HepG2 (cell line): Measurements from ENCODE around the gene LYZL1. TPM values are rescaled to one million over a fixed set of nuclear protein-coding genes. Genes with fewer than 3 reads are reported as not detected.
A peak's percentile ranks its signal among the peaks of the same experiment; 100 is the strongest.

Source experiments
- ETV5 ChIP-seq: IDR thresholded peaks from 2 replicates; pipeline ENCODE4 v1.6.1; 2018; ENCODE audit warnings: missing biosample characterization, missing genetic modification reagents, inconsistent platforms, borderline replicate concordance
- FOXA1 ChIP-seq, 2 experiments: fragments of 450-650 bp in 1 of 2; sonication (generic) in 1 of 2; formaldehyde crosslinking in 1 of 2; IDR thresholded peaks; 2 replicates each; pipeline versions ENCODE4 v1.4.0 to v1.6.1; 2016 to 2020; ENCODE audit warnings: missing genetic modification reagents in 1 of 2
- HDAC2 ChIP-seq: sonication (generic); formaldehyde crosslinking; IDR thresholded peaks from 2 replicates; pipeline ENCODE4 v1.4.0; 2020; ENCODE audit warnings: missing genetic modification reagents
- KDM3A ChIP-seq: IDR thresholded peaks from 2 replicates; pipeline ENCODE4 v1.6.1; 2018; ENCODE audit warnings: low read depth, missing compliant biosample characterization
- KMT2A ChIP-seq: sonication (generic); formaldehyde crosslinking; IDR thresholded peaks from 2 replicates; pipeline ENCODE4 v1.4.0; 2020; ENCODE audit warnings: missing genetic modification reagents
- LCORL ChIP-seq, 2 experiments: fragments of 450-650 bp in 1 of 2; sonication (generic) in 1 of 2; formaldehyde crosslinking in 1 of 2; IDR thresholded peaks; 2 replicates each; pipeline versions ENCODE4 v1.5.0 to v1.6.1; 2017 to 2020; ENCODE audit warnings: antibody characterized with exemption in 1 of 2, missing genetic modification reagents in 1 of 2
- MBNL3 ChIP-seq: fragments of 250-450 bp; sonication (Bioruptor Pico); conservative IDR thresholded peaks from 2 replicates; pipeline ENCODE4 v1.8.0; 2022; ENCODE audit warnings: mild to moderate bottlenecking, inconsistent platforms
- PITX1 ChIP-seq: sonication (generic); formaldehyde crosslinking; IDR thresholded peaks from 2 replicates; pipeline ENCODE4 v1.5.1; 2020; ENCODE audit warnings: mild to moderate bottlenecking, missing genetic modification reagents
- SALL1 ChIP-seq: sonication (generic); formaldehyde crosslinking; IDR thresholded peaks from 2 replicates; pipeline ENCODE4 v1.8.0; 2022; ENCODE audit warnings: mild to moderate bottlenecking, missing genetic modification reagents
- SATB2 ChIP-seq: sonication (generic); formaldehyde crosslinking; IDR thresholded peaks from 2 replicates; pipeline ENCODE4 v1.5.0; 2020; ENCODE audit warnings: missing genetic modification reagents
- SIX4 ChIP-seq: sonication (generic); formaldehyde crosslinking; IDR thresholded peaks from 2 replicates; pipeline ENCODE4 v1.4.0; 2020; ENCODE audit warnings: missing genetic modification reagents
- TARDBP ChIP-seq: sonication (generic); formaldehyde crosslinking; IDR thresholded peaks from 2 replicates; pipeline ENCODE4 v1.8.0; 2022; ENCODE audit warnings: mild to moderate bottlenecking, missing genetic modification reagents
- ZBTB21 ChIP-seq: sonication (generic); formaldehyde crosslinking; IDR thresholded peaks from 2 replicates; pipeline ENCODE4 v1.4.0; 2020; ENCODE audit warnings: missing genetic modification reagents
- ZNF598 ChIP-seq: sonication (generic); formaldehyde crosslinking; IDR thresholded peaks from 2 replicates; pipeline ENCODE4 v1.5.1; 2020; ENCODE audit warnings: mild to moderate bottlenecking, missing genetic modification reagents, borderline replicate concordance
- ZNF782 ChIP-seq: sonication (generic); formaldehyde crosslinking; IDR thresholded peaks from 2 replicates; pipeline ENCODE4 v1.4.0; 2020; ENCODE audit warnings: missing genetic modification reagents, mild to moderate bottlenecking, borderline replicate concordance
- ZSCAN25 ChIP-seq: sonication (generic); formaldehyde crosslinking; IDR thresholded peaks from 2 replicates; pipeline ENCODE4 v1.8.0; 2022; ENCODE audit warnings: mild to moderate bottlenecking, missing genetic modification reagents
- polyA plus RNA-seq, 8 experiments: library from polyadenylated mRNA; depleted of rRNA in 3 of 8; stranded (reverse) in 7 of 8; unstranded in 1 of 8; fragments of >200 nt; fragmentation: Illumina TruSeq in 4 of 8; extraction: Trizol in 4 of 8; gene quantifications; 2 replicates each; pipeline versions ENCODE4 v1.2.1 to v1.2.3, GENCODE V29; 2011 to 2016; ENCODE audit warnings: low read depth in 4 of 8, missing spikeins in 1 of 8, mixed read lengths in 1 of 8; ENCODE audit not compliant: insufficient read depth in 1 of 8
- total RNA-seq, 5 experiments: library from RNA; depleted of rRNA; stranded (reverse); fragments of >200 nt; fragmentation: Illumina TruSeq; extraction: Trizol; gene quantifications; 2 replicates each; pipeline ENCODE4 v1.2.3, GENCODE V29; 2016; ENCODE audit warnings: low read depth in 1 of 5
- TF ChIP-seq, protein P1 (sequence below): sonication (generic); formaldehyde crosslinking; IDR thresholded peaks from 2 replicates; pipeline ENCODE4 v1.4.0; 2020; ENCODE audit warnings: low read depth, mild to moderate bottlenecking, missing genetic modification reagents
- TF ChIP-seq, protein P2 (sequence below): sonication (generic); formaldehyde crosslinking; IDR thresholded peaks from 2 replicates; pipeline ENCODE4 v1.5.0; 2020; ENCODE audit warnings: mild to moderate bottlenecking, missing genetic modification reagents
- TF ChIP-seq, protein P3 (sequence below): IDR thresholded peaks from 2 replicates; pipeline ENCODE4 v1.6.1; 2016; ENCODE audit warnings: missing compliant biosample characterization, missing genetic modification reagents, borderline replicate concordance
- TF ChIP-seq, protein P4 (sequence below): sonication (generic); formaldehyde crosslinking; IDR thresholded peaks from 2 replicates; pipeline ENCODE4 v1.9.0; 2022; ENCODE audit warnings: missing genetic modification reagents, mild to moderate bottlenecking, borderline replicate concordance
- TF ChIP-seq, protein P5 (sequence below): sonication (generic); formaldehyde crosslinking; IDR thresholded peaks from 2 replicates; pipeline ENCODE4 v1.4.0; 2020; ENCODE audit warnings: missing genetic modification reagents

Gene LYZL1
- total and polyA plus RNA-seq, 2 of the 13 experiments (the other 11 are each of a cell fraction or from before 2014, with no cell fraction given), result not detected

DNA sequence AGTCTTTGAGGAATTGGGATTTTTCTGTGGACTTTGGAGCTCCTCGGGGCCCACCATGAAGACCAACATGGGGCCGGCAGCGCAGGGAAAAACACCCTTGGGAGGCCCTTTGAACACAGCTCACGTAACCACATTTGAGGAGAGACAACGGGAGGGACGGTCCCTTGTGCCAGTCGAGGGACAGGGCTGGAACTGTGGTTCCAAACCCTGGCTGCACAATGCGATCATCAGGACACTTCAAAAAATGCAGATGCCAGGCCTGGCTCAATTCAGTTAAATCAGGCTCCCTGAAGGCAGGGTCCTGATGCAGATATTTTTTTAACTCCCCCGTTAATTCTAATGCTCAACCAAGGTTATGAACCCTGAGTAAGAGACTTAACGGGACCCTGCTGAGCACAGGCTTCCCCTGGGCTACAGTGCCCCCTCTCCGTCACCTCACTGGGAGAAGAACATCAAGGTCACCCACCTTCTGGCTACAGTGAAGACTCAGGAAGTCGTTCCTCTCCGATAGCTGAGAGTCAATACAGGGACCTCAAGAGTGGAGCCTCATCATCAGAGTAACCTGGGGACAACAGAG, 30.4 kb downstream of the LYZL1 start (continued):
- TF ChIP-seq SATB2 (CRISPR knock-in tag) (no peak), ZBTB21 (no peak), ZNF598 (CRISPR knock-in tag) (no peak), KMT2A (CRISPR knock-in tag) (peak; percentile 48; the same call in 1 of the 2 replicates), KDM3A (CRISPR knock-in tag) (no peak), HDAC2 (CRISPR knock-in tag) (0 out of 2 replicates have a peak, but pooled peaks have one; percentile 11), MBNL3 (CRISPR knock-in tag) (no peak), TARDBP (CRISPR knock-in tag) (0 out of 2 replicates have a peak, but pooled peaks have one; percentile 19), ETV5 (peak; percentile 46; the same call in 1 of the 2 replicates), SALL1 (CRISPR knock-in tag) (peak; percentile 54; the same call in 1 of the 2 replicates), PITX1 (CRISPR knock-in tag) (no peak), FOXA1 (IDR thresholded peaks at IDR 0.05) (no peak), FOXA1 (CRISPR knock-in tag; IDR thresholded peaks at IDR 0.05) (peak; percentile 29), SIX4 (CRISPR knock-in tag) (0 out of 2 replicates have a peak, but pooled peaks have one; percentile 34), ZSCAN25 (CRISPR knock-in tag) (0 out of 2 replicates have a peak, but pooled peaks have one; percentile 40), LCORL (IDR thresholded peaks at IDR 0.05) (no peak), LCORL (CRISPR knock-in tag; IDR thresholded peaks at IDR 0.05) (peak; percentile 30; the same call in 1 of the 2 replicates), ZNF782 (CRISPR knock-in tag) (0 out of 2 replicates have a peak, but pooled peaks have one; percentile 41)
- TF ChIP-seq, protein P1, sequence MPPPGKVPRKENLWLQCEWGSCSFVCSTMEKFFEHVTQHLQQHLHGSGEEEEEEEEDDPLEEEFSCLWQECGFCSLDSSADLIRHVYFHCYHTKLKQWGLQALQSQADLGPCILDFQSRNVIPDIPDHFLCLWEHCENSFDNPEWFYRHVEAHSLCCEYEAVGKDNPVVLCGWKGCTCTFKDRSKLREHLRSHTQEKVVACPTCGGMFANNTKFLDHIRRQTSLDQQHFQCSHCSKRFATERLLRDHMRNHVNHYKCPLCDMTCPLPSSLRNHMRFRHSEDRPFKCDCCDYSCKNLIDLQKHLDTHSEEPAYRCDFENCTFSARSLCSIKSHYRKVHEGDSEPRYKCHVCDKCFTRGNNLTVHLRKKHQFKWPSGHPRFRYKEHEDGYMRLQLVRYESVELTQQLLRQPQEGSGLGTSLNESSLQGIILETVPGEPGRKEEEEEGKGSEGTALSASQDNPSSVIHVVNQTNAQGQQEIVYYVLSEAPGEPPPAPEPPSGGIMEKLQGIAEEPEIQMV, result peak; percentile 67; the same call in 1 of the 2 replicates
- TF ChIP-seq, protein P2, sequence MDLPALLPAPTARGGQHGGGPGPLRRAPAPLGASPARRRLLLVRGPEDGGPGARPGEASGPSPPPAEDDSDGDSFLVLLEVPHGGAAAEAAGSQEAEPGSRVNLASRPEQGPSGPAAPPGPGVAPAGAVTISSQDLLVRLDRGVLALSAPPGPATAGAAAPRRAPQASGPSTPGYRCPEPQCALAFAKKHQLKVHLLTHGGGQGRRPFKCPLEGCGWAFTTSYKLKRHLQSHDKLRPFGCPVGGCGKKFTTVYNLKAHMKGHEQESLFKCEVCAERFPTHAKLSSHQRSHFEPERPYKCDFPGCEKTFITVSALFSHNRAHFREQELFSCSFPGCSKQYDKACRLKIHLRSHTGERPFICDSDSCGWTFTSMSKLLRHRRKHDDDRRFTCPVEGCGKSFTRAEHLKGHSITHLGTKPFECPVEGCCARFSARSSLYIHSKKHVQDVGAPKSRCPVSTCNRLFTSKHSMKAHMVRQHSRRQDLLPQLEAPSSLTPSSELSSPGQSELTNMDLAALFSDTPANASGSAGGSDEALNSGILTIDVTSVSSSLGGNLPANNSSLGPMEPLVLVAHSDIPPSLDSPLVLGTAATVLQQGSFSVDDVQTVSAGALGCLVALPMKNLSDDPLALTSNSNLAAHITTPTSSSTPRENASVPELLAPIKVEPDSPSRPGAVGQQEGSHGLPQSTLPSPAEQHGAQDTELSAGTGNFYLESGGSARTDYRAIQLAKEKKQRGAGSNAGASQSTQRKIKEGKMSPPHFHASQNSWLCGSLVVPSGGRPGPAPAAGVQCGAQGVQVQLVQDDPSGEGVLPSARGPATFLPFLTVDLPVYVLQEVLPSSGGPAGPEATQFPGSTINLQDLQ (CRISPR knock-in tag), result 0 out of 2 replicates have a peak, but pooled peaks have one; percentile 51
- TF ChIP-seq, protein P3, sequence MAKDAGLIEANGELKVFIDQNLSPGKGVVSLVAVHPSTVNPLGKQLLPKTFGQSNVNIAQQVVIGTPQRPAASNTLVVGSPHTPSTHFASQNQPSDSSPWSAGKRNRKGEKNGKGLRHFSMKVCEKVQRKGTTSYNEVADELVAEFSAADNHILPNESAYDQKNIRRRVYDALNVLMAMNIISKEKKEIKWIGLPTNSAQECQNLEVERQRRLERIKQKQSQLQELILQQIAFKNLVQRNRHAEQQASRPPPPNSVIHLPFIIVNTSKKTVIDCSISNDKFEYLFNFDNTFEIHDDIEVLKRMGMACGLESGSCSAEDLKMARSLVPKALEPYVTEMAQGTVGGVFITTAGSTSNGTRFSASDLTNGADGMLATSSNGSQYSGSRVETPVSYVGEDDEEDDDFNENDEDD (CRISPR knock-in tag), result peak; percentile 42; the same call in 1 of the 2 replicates
- TF ChIP-seq, protein P4, sequence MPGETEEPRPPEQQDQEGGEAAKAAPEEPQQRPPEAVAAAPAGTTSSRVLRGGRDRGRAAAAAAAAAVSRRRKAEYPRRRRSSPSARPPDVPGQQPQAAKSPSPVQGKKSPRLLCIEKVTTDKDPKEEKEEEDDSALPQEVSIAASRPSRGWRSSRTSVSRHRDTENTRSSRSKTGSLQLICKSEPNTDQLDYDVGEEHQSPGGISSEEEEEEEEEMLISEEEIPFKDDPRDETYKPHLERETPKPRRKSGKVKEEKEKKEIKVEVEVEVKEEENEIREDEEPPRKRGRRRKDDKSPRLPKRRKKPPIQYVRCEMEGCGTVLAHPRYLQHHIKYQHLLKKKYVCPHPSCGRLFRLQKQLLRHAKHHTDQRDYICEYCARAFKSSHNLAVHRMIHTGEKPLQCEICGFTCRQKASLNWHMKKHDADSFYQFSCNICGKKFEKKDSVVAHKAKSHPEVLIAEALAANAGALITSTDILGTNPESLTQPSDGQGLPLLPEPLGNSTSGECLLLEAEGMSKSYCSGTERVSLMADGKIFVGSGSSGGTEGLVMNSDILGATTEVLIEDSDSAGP (CRISPR knock-in tag), result peak; percentile 32; the same call in 1 of the 2 replicates
- TF ChIP-seq, protein P5, sequence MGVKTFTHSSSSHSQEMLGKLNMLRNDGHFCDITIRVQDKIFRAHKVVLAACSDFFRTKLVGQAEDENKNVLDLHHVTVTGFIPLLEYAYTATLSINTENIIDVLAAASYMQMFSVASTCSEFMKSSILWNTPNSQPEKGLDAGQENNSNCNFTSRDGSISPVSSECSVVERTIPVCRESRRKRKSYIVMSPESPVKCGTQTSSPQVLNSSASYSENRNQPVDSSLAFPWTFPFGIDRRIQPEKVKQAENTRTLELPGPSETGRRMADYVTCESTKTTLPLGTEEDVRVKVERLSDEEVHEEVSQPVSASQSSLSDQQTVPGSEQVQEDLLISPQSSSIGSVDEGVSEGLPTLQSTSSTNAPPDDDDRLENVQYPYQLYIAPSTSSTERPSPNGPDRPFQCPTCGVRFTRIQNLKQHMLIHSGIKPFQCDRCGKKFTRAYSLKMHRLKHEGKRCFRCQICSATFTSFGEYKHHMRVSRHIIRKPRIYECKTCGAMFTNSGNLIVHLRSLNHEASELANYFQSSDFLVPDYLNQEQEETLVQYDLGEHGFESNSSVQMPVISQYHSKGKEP (CRISPR knock-in tag), result no peak
